Stimulated activated CD8-positive, alpha-beta memory T cell treated with anti-CD3 and anti-CD28 coated beads, Interleukin-2, amount 100 ng/mL, for 48 hours (primary cell): ENCODE measurements around the gene LRRC73.
"Not testable (repeated sequence)": the region's sequence is repeated elsewhere in the genome, so short reads cannot be mapped to it uniquely, and the experiment has no call there.

Source experiments
- DNase-seq, 2 donors: peaks; one replicate each; pipeline ENCODE4 v3.0.0-alpha.2; 2020; ENCODE audit warnings: low read depth in 2 of 2

The LRRC73 gene

DNA sequence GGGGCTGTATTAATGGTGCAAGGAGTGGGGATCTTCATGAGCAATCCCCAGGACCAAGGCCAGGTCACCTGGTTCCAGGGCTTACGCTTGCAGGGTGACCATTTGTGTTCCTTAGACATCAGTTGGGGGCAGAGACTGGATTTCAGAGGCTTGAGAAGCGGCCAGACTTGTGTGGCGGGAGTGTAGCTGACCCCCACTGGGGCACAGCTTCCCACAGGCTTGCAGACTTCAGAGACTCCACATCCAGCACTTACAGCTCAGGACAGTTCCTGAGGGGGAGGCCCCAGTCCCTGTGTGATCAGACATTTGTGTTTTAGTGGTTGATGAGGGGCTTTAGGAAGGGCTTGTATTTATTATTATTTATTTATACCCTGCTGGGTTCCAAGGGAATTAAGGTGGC lies 17.5 kb downstream of the LRRC73 start:
- DNase-seq: no peak

- DNase-seq: no peak
Observed at GRCh38 chr6:43491750-43492661, 18.1 kb downstream of the LRRC73 start.

DNA sequence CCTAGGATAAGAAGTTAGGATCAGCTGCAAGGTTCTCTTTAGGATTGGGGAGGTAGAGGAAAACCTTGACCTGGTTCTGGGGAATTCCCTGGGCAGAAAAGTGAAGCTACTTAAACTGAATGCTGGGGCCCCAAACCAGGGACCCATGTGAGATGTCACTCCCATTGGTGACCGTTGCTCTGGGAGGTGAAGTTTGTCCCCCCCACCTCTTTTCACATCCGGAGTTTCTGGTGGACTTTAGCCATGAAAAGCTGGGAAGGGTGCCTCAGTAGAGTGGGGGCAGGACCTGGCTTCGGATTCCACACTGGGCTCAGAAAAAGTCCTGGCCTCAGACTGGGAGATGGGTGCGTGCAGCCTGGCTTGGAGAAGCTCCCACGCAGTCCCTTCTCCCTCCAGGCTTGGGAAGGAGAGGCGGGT lies 19.6 kb downstream of the LRRC73 start:
- DNase-seq: no peak

DNA sequence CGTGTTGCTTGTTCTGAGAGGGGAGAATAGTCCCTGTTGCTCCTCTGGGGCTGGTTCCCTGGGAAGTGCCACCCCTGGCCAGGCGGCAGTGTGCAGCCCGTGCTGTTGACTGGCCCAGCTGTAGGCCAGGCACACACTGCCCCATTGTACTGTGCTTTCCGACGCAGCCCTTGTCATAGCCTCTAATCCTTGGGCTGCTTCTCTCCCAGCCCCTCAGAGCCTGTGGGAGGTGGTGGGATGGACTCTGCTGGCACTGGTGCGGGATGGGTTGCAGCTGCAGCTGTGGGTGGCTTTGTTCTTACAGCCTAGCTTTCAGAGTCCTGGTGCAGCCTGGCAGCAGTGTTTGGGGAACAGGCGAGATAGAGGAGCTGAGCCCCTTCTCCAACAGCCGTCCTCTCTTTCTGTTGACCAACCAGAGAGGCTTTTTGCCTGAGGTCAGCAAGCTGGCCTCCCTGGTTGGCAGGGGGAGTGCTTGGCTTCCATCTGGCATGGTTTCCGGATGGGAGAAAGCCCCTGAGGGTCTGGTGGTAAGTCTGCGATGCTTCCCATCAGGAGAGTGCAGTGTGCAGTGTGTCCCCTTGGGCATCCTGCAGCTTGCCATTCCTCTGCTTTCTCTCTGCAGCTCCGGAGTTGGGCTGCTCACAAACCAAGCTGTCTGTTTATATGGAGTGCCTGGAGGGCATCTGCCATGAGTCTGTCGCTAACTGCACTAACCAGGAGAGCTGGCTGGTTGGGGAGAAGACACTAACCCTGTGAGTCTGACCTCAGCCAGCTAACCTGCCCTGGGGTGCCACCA lies 20.7 kb downstream of the LRRC73 start:
- no peak for DNase-seq

- no peak for DNase-seq
Observed at GRCh38 chr6:43488667-43489276, 21.4 kb downstream of the LRRC73 start.

DNA sequence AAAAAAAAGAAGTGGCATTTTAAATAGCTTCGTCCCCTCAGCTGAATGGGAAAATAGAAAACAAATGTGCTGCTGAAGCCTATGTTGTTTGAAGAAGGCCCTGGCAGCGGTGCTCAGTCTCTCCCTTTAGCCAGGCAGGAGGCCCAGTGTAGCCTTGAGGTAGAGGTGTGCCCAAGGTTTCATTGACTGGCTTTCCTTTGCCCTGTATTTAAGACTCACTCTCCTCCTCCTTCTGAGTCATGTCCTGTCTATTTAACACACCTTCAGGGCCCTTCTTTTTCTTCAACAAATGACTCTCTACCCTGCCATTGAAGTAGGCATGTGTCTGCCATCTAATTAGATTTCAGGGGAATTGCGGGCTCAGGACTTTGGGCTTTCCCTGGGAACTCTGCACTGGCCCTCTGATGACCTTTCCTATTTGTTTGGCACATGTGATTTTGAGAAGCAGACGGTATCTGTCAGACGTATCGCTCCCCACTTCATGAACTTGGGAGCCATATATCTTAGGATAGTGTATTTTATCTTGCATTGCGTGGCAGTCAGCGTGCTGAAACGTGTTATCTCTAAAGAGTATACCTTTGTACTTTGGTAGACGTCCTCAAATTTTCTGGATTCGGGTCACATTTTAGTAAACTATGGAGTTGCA lies 28.4 kb downstream of the LRRC73 start:
- no peak for DNase-seq

GRCh38 chr6:43481075-43481474 lies 29.1 kb downstream of the LRRC73 start:
- no peak for DNase-seq

DNA sequence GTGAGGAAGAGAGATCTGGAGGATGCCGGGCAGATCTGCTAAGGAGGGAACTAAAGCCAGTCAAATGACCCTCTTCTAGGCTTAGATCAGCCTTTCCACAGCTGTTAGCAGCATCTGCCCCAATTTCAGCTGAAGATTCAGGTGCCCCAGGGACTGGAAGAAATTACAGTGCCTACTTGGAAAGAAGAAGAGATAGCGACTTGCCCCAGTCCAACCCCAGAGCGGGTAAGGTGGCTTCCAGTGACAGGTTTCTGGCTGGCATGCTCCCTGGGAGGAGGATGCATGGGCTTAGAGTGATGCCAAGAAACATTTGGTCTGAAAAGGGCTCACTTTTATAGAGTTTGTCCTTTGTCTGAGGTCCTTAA lies 32.2 kb downstream of the LRRC73 start:
- DNase-seq: no peak

GRCh38 chr6:43477235-43478007 lies 32.7 kb downstream of the LRRC73 start, which contains the start of gene TJAP1:
Gene TJAP1, plus strand, starts transcription at chr6:43477570. Its CDS starts 21,432 bp downstream, at chr6:43499002.
- peak; percentile 98 for DNase-seq

DNA sequence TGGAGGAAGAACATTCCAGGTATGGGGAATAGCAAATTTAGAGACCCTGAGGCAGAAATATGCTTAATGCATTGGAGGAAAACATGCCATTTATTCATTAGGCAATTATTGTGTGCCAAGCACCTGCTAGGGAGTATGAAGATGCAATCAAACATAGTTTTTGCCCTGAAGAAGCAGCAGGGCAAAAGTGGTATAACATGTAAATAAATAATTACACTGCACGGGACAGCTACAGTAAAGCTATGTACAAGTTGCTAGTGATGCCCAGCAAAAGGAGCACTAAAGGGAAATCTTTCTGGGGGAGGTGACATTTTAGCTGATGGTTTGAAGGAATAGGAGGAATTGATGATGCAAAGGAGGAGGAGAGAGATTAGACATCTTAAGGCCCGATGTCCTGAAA lies 33.4 kb downstream of the LRRC73 start:
- no peak for DNase-seq

- no peak for DNase-seq
Observed at GRCh38 chr6:43475516-43475915, 34.6 kb downstream of the LRRC73 start.

GRCh38 chr6:43472515-43472914 lies 37.6 kb downstream of the LRRC73 start:
- no peak for DNase-seq

DNA sequence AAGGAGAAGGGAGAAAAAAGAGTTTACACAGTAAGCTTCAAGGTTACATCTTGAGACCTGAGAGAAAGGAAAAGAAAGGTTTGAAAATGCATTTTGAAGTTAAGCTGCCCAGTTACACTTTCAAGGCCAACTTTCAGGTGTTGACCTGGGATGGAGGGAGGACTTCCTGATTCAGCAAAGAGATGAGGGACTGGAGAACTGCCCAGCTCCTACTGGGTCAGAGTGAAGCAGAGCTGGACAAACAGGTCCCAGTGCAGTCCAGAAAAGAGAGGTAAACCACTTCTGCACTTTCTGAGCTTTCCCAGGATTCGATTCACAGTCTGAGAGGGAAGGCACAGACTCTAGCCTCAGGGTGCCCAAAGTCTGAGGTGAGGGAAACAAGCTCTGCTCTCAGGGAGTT lies 38.7 kb downstream of the LRRC73 start:
- no peak for DNase-seq

GRCh38 chr6:43469947-43470346 lies 40.2 kb downstream of the LRRC73 start:
- no peak for DNase-seq

DNA sequence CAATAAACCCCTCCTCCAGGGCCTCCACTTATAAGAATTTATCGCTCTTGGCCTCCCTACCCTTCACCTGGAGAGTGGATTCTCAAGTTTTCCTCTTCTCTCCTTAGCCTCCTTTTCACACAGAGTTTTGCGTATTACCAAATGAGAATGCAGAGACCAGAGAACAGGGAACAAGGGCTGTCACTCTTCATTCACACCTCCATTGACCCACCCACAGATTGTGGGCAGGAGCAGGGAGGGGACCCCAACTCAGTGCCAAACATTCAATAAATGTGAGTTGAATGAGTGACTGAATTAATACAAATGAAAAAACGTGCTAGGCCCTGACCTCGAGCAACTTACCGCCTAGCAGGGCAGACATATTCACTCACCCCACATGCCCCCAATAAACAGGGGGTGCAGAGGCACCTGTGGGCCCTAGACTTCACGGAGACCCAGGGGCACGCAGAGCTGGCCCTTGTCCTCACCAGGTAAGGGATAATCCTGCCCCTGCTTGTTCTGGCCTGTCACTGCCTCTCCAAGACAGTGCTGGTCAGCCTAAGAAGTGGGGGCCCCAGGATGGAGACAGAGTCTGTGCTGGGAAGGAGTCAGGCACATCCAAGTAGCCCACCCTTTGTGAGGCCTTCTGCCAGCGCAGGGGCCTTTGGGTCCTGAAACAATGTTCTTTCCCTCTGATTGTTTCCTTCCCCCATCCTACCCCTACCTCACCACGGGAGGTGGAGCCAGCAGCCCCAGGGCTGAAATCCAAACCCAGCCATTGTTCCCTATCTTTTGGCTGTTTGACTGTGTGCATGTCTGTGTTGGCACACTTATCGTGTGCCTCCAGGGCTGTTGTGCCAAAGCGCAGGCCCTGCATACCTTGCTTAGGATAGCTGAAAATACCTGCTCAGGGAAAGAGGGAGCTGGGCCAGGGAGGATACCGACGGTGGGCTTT lies 41.1 kb downstream of the LRRC73 start:
- no peak for DNase-seq

GRCh38 chr6:43468240-43468639 lies 41.9 kb downstream of the LRRC73 start:
- DNase-seq: no peak

- no peak for DNase-seq
Observed at GRCh38 chr6:43467752-43468151, 42.4 kb downstream of the LRRC73 start.

- DNase-seq: not testable (repeated sequence)
Observed at GRCh38 chr6:43467265-43467664, 42.9 kb downstream of the LRRC73 start.

GRCh38 chr6:43465948-43466347 lies 44.2 kb downstream of the LRRC73 start:
- no peak for DNase-seq

DNA sequence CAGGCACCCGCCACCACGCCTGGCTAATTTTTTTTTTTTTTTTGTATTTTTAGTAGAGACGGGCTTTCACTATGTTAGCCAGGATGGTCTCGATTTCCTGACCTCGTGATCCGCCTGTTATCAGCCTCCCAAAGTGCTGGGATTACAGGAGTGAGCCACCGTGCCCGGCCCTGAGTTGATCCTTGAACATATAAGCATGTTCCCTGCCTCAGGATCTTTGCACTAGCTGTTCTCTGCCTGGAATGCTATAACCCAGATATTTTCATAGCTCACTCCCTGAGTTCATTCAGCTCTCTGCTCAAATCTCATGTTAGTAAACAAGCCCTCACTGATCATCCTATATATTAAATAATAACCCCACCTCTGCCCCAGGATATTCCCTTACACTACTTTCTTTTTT lies 45.8 kb downstream of the LRRC73 start:
- DNase-seq: no peak
